GM12878 (cell line): ENCODE measurements around the gene MGST3. TPM values are rescaled to one million over a fixed set of nuclear protein-coding genes. Genes with fewer than 3 reads are reported as not detected.

ENCODE experiments used
- ASH2L ChIP-seq: fragments of 300-600, 200-600 bp; sonication (generic); IDR thresholded peaks from 2 replicates; pipeline ENCODE4 v1.6.1; 2017; ENCODE audit warnings: low read depth, mild to moderate bottlenecking, borderline replicate concordance
- BACH1 ChIP-seq: fragments of 450-650 bp; IDR thresholded peaks from 2 replicates; pipeline ENCODE4 v1.6.1; 2017; ENCODE audit warnings: mild to moderate bottlenecking, borderline replicate concordance
- CBFB ChIP-seq: IDR thresholded peaks from 2 replicates; pipeline ENCODE4 v1.6.1; 2016; ENCODE audit warnings: antibody characterized with exemption, low read depth
- CREB1 ChIP-seq: IDR thresholded peaks from 2 replicates; pipeline ENCODE4 v1.6.1; 2012; ENCODE audit warnings: low read depth, mild to moderate bottlenecking, inconsistent platforms
- CREM ChIP-seq: IDR thresholded peaks from 2 replicates; pipeline ENCODE4 v1.6.1; 2014; ENCODE audit warnings: antibody characterized with exemption, low read depth
- FOXK2 ChIP-seq: fragments of 450-650 bp; IDR thresholded peaks from 2 replicates; pipeline ENCODE4 v1.6.1; 2017; ENCODE audit warnings: mild to moderate bottlenecking, moderate library complexity
- HDAC2 ChIP-seq: fragments of 200-600 bp; sonication (generic); IDR thresholded peaks from 2 replicates; pipeline ENCODE4 v1.6.1; 2017
- HDGF ChIP-seq: fragments of 450-650 bp; IDR thresholded peaks from 2 replicates; pipeline ENCODE4 v1.6.1; 2016; ENCODE audit warnings: antibody characterized with exemption
- IRF4 ChIP-seq: IDR thresholded peaks from 2 replicates; pipeline ENCODE4 v1.6.1; 2011; ENCODE audit warnings: low read depth, low read length
- JUND ChIP-seq: IDR thresholded peaks from 2 replicates; pipeline ENCODE4 v1.6.1; 2012; ENCODE audit warnings: low read depth, mild to moderate bottlenecking, low read length, improper control_type of control experiment, moderate library complexity
- LARP7 ChIP-seq: fragments of 450-650 bp; IDR thresholded peaks from 2 replicates; pipeline ENCODE4 v1.6.1; 2017; ENCODE audit warnings: mild to moderate bottlenecking
- MYB ChIP-seq: fragments of 150-350 bp; IDR thresholded peaks from 2 replicates; pipeline ENCODE4 v1.6.1; 2014; ENCODE audit warnings: mild to moderate bottlenecking, low read depth, low read length, borderline replicate concordance
- NFXL1 ChIP-seq: fragments of 450-650 bp; IDR thresholded peaks from 2 replicates; pipeline ENCODE4 v1.6.1; 2017; ENCODE audit warnings: antibody characterized with exemption, mild to moderate bottlenecking, borderline replicate concordance
- NFYB ChIP-seq: IDR thresholded peaks from 2 replicates; pipeline ENCODE4 v1.6.1; 2011; ENCODE audit warnings: low read depth, mild to moderate bottlenecking, low read length, improper control_type of control experiment, moderate library complexity; ENCODE audit not compliant: insufficient read depth
- NR2C2 ChIP-seq: IDR thresholded peaks from 2 replicates; pipeline ENCODE4 v1.6.1; 2011; ENCODE audit warnings: borderline replicate concordance, low read depth; ENCODE audit not compliant: control insufficient read depth, insufficient read length
- NRF1 ChIP-seq: conservative IDR thresholded peaks from 2 replicates; pipeline ENCODE4 v1.6.1; 2011; ENCODE audit warnings: mild to moderate bottlenecking, low read depth, low read length, improper control_type of control experiment
- POU2F2 ChIP-seq: IDR thresholded peaks from 3 replicates; pipeline ENCODE4 v1.6.1; 2011; ENCODE audit warnings: low read depth, mild to moderate bottlenecking, low read length, borderline replicate concordance
- RELA ChIP-seq: fragments of 450-650 bp; IDR thresholded peaks from 2 replicates; pipeline ENCODE4 v1.8.0; 2014; ENCODE audit warnings: borderline replicate concordance; ENCODE audit not compliant: partially characterized antibody
- SIX5 ChIP-seq: IDR thresholded peaks from 2 replicates; pipeline ENCODE4 v1.6.1; 2011; ENCODE audit warnings: mild to moderate bottlenecking, low read depth, low read length, moderate library complexity; ENCODE audit not compliant: severe bottlenecking
- SP1 ChIP-seq: IDR thresholded peaks from one replicate; pipeline ENCODE4 v1.6.1; 2011; ENCODE audit warnings: low read depth, low read length
- TARDBP ChIP-seq: IDR thresholded peaks from 2 replicates; pipeline ENCODE4 v1.6.1; 2016; ENCODE audit warnings: borderline replicate concordance
- YBX1 ChIP-seq: fragments of 450-650 bp; IDR thresholded peaks from 2 replicates; pipeline ENCODE4 v1.6.1; 2016; ENCODE audit warnings: antibody characterized with exemption
- YY1 ChIP-seq: IDR thresholded peaks from 2 replicates; pipeline ENCODE4 v1.6.1; 2011; ENCODE audit warnings: low read depth, mild to moderate bottlenecking, low read length
- ZBED1 ChIP-seq: IDR thresholded peaks from 2 replicates; pipeline ENCODE4 v1.6.1; 2016; ENCODE audit warnings: borderline replicate concordance
- ZNF622 ChIP-seq: fragments of 450-650 bp; IDR thresholded peaks from 2 replicates; pipeline ENCODE4 v1.6.1; 2017; ENCODE audit warnings: mild to moderate bottlenecking, inconsistent platforms
- ZSCAN29 ChIP-seq: fragments of 450-650 bp; IDR thresholded peaks from 2 replicates; pipeline ENCODE4 v1.6.1; 2017; ENCODE audit warnings: mild to moderate bottlenecking, moderate library complexity
- ZZZ3 ChIP-seq: IDR thresholded peaks from 2 replicates; pipeline ENCODE4 v1.6.1; 2011; ENCODE audit warnings: low read depth; ENCODE audit not compliant: control insufficient read depth, insufficient read length
- polyA plus RNA-seq, 11 experiments: library from polyadenylated mRNA; depleted of rRNA in 4 of 11; unstranded in 6 of 11; stranded (reverse) in 5 of 11; fragments of >200 nt; fragmentation: Nextera tagmentation in 4 of 11; fragmentation: Illumina TruSeq in 1 of 11; extraction: Ambion mirVana in 4 of 11; extraction: Trizol in 1 of 11; gene quantifications; 1 replicate in 1 of 11; 2 replicates in 10 of 11; pipeline versions ENCODE4 v1.2.1 to v1.2.3, GENCODE V29; 2011 to 2016; ENCODE audit warnings: inconsistent platforms in 2 of 11, missing spikeins in 2 of 11, low read depth in 1 of 11
- total RNA-seq, 4 experiments: library from RNA; depleted of rRNA in 3 of 4; stranded (reverse); fragments of >200 nt in 3 of 4; fragmentation: Illumina TruSeq in 1 of 4; extraction: Trizol in 1 of 4; gene quantifications; 2 replicates each; pipeline versions ENCODE4 v1.2.1 to v1.2.3, GENCODE V29; 2013 to 2021
- TF ChIP-seq, protein P1 (sequence below): fragments of 150-350 bp; IDR thresholded peaks from 2 replicates; pipeline ENCODE4 v1.6.1; 2016; ENCODE audit warnings: low read depth, low read length
- TF ChIP-seq, protein P2 (sequence below): fragments of 450-650 bp; IDR thresholded peaks from 2 replicates; pipeline ENCODE4 v1.6.1; 2016; ENCODE audit warnings: mild to moderate bottlenecking

MGST3 gene
- total and polyA plus RNA-seq, 10 of the 15 experiments (the other 5 are each of a cell fraction or from before 2014, with no cell fraction given): 37.3 to 145 (median 68.8) TPM

DNA sequence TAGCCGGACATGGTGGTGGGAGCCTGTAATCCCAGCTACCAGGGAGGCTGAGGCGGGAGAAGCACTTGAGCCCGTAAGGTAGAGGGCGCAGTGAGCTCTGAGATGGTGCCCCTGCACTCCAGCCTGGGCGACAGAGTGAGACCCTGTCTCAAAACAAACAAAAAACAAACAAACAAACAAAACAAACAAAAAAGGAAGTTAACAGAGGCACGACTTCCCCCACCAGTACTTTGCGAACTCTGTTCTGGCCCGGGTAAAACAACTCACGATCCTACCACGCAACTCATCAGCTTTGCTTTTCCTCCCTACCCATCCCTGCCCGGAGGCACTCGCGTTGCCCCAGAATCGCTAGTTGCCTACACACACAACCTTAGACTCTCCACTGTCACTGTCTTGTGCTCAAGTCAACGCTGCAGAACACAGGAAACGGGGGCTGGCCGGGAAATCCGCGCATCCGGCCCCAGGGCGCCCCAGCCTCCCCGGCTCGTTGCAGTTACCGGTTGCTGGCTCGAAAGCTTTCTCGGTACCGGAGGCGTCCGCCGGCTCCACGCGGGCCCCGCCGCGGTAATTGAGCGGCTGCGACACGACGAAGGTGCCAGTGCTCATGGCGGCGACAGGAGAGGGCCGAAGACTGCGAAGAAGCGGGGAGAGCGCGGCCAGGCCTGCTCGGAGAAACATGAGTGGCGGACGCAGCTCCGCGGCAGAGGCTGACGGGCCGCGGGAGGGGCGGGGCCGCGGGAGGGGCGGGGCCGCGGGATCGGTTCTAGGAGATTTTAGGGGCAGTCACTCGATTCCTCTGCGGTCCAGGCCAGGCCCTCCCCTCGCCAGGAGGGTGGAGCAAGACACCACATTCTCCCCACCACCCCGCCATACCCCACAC, 67.1 kb downstream of the MGST3 start, which contains the start of gene ALDH9A1 (continued):
- TF ChIP-seq FOXK2 (no peak; the same call in 1 of the 2 replicates), ZNF622 (no peak), SIX5 (no peak), YY1 (peak; percentile 81), NFXL1 (no peak), NRF1 (no peak), ZSCAN29 (no peak), ZZZ3 (no peak), POU2F2 (no peak), RELA (peak; percentile 39), ASH2L (peak; percentile 91; the same call in 1 of the 2 replicates), LARP7 (peak; percentile 56; the same call in 1 of the 2 replicates), ZBED1 (no peak), CREB1 (peak; percentile 33), IRF4 (no peak), HDAC2 (no peak), CREM (peak; percentile 31; the same call in 1 of the 2 replicates), YBX1 (no peak), TARDBP (no peak), MYB (no peak), HDGF (peak; percentile 81; the same call in 1 of the 2 replicates), NR2C2 (no peak), JUND (no peak), BACH1 (0 out of 2 replicates have a peak, but pooled peaks have one; percentile 19), NFYB (no peak), SP1 (no peak), CBFB (0 out of 2 replicates have a peak, but pooled peaks have one; percentile 30)
- TF ChIP-seq, protein P1, sequence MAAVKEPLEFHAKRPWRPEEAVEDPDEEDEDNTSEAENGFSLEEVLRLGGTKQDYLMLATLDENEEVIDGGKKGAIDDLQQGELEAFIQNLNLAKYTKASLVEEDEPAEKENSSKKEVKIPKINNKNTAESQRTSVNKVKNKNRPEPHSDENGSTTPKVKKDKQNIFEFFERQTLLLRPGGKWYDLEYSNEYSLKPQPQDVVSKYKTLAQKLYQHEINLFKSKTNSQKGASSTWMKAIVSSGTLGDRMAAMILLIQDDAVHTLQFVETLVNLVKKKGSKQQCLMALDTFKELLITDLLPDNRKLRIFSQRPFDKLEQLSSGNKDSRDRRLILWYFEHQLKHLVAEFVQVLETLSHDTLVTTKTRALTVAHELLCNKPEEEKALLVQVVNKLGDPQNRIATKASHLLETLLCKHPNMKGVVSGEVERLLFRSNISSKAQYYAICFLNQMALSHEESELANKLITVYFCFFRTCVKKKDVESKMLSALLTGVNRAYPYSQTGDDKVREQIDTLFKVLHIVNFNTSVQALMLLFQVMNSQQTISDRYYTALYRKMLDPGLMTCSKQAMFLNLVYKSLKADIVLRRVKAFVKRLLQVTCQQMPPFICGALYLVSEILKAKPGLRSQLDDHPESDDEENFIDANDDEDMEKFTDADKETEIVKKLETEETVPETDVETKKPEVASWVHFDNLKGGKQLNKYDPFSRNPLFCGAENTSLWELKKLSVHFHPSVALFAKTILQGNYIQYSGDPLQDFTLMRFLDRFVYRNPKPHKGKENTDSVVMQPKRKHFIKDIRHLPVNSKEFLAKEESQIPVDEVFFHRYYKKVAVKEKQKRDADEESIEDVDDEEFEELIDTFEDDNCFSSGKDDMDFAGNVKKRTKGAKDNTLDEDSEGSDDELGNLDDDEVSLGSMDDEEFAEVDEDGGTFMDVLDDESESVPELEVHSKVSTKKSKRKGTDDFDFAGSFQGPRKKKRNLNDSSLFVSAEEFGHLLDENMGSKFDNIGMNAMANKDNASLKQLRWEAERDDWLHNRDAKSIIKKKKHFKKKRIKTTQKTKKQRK: no peak
- TF ChIP-seq, protein P2, sequence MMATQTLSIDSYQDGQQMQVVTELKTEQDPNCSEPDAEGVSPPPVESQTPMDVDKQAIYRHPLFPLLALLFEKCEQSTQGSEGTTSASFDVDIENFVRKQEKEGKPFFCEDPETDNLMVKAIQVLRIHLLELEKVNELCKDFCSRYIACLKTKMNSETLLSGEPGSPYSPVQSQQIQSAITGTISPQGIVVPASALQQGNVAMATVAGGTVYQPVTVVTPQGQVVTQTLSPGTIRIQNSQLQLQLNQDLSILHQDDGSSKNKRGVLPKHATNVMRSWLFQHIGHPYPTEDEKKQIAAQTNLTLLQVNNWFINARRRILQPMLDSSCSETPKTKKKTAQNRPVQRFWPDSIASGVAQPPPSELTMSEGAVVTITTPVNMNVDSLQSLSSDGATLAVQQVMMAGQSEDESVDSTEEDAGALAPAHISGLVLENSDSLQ: peak; percentile 87
